Neural cell (in vitro differentiated cells): ENCODE results near the gene HPRT1. TPM values are rescaled to one million over a fixed set of nuclear protein-coding genes. Genes with fewer than 3 reads are reported as not detected.

Experiments used
- H2AFZ ChIP-seq: fragments of 200-600, 300-800 bp; sonication (generic), shearing (Covaris generic); 2 replicates; pipeline ENCODE4 v1.6.0; 2014; ENCODE audit warnings: low read depth, mild to moderate bottlenecking, antibody characterized with exemption, low read length, moderate library complexity
- H3F3A ChIP-seq: fragments of 200-600 bp; shearing (Covaris generic); 2 replicates; pipeline ENCODE4 v1.6.1; 2016; ENCODE audit warnings: mild to moderate bottlenecking, moderate library complexity, mixed read lengths, antibody characterized with exemption, low read length; ENCODE audit not compliant: insufficient read depth, poor library complexity, severe bottlenecking
- H3K27ac ChIP-seq: fragments of 200-600, 300-800 bp; sonication (generic), shearing (Covaris generic); 2 replicates; pipeline ENCODE4 v1.5.1; 2014; ENCODE audit warnings: mild to moderate bottlenecking, low read length, moderate library complexity
- H3K27me3 ChIP-seq: fragments of 300-800, 200-600 bp; sonication (generic), shearing (Covaris generic); 2 replicates; pipeline ENCODE4 v1.6.0; 2014; ENCODE audit warnings: mild to moderate bottlenecking, low read depth, low read length, moderate library complexity; ENCODE audit not compliant: insufficient read depth
- H3K36me3 ChIP-seq: fragments of 300-800, 200-600 bp; sonication (generic), shearing (Covaris generic); 2 replicates; pipeline ENCODE4 v1.5.1; 2014; ENCODE audit warnings: mild to moderate bottlenecking, antibody characterized with exemption, low read length, moderate library complexity; ENCODE audit not compliant: insufficient read depth
- H3K4me2 ChIP-seq: fragments of 300-800, 200-600 bp; sonication (generic), shearing (Covaris generic); 2 replicates; pipeline ENCODE4 v1.6.0; 2014; ENCODE audit warnings: mild to moderate bottlenecking, low read length
- H3K4me3 ChIP-seq: fragments of 300-800, 200-600 bp; sonication (generic), shearing (Covaris generic); 2 replicates; pipeline ENCODE4 v1.5.1; 2014; ENCODE audit warnings: mild to moderate bottlenecking, low read length, moderate library complexity
- H3K79me2 ChIP-seq: fragments of 200-600 bp; shearing (Covaris generic); replicated peaks from 2 replicates; pipeline ENCODE4 v1.6.0; 2014; ENCODE audit warnings: mild to moderate bottlenecking, low read length, moderate library complexity; ENCODE audit not compliant: insufficient read depth
- H3K9ac ChIP-seq: fragments of 300-800, 200-600 bp; sonication (generic), shearing (Covaris generic); 2 replicates; pipeline ENCODE4 v1.6.1; 2016; ENCODE audit warnings: mild to moderate bottlenecking, low read length, mixed read lengths
- H3K9me2 ChIP-seq: fragments of 200-600 bp; shearing (Covaris generic); 2 replicates; pipeline ENCODE4 v1.6.1; 2016; ENCODE audit warnings: mild to moderate bottlenecking, low read length, mixed read lengths; ENCODE audit not compliant: insufficient read depth
- H3K9me3 ChIP-seq: fragments of 200-600, 300-800 bp; sonication (generic), shearing (Covaris generic); 2 replicates; pipeline ENCODE4 v1.6.1; 2016; ENCODE audit warnings: mild to moderate bottlenecking, mixed run types, low read length, moderate library complexity, mixed read lengths
- H4K20me1 ChIP-seq: fragments of 200-600 bp; shearing (Covaris generic); 2 replicates; pipeline ENCODE4 v1.6.1; 2016; ENCODE audit warnings: mild to moderate bottlenecking, mixed run types; ENCODE audit not compliant: insufficient read depth
- EP300 ChIP-seq: fragments of 450-650 bp; conservative IDR thresholded peaks from 2 replicates; pipeline ENCODE4 v1.6.1; 2014; ENCODE audit warnings: antibody characterized with exemption, mild to moderate bottlenecking, moderate library complexity; ENCODE audit not compliant: poor library complexity, severe bottlenecking
- EZH2 ChIP-seq: fragments of 200-600, 300-800 bp; shearing (Covaris generic), sonication (generic); IDR thresholded peaks from 2 replicates; pipeline ENCODE4 v1.6.1; 2014; ENCODE audit warnings: antibody characterized with exemption, low read length, borderline replicate concordance, mild to moderate bottlenecking; ENCODE audit not compliant: insufficient read depth, poor library complexity, severe bottlenecking
- MXI1 ChIP-seq: fragments of 450-650 bp; conservative IDR thresholded peaks from 2 replicates; pipeline ENCODE4 v1.6.1; 2014; ENCODE audit warnings: antibody characterized with exemption, mild to moderate bottlenecking; ENCODE audit not compliant: poor library complexity, severe bottlenecking
- POLR2AphosphoS5 ChIP-seq: IDR thresholded peaks from 2 replicates; pipeline ENCODE4 v1.6.1; 2012
- RAD21 ChIP-seq: fragments of 450-650 bp; conservative IDR thresholded peaks from 2 replicates; pipeline ENCODE4 v1.6.1; 2014; ENCODE audit warnings: antibody characterized with exemption, mild to moderate bottlenecking, moderate library complexity
- SMC3 ChIP-seq: fragments of 450-650 bp; conservative IDR thresholded peaks from 2 replicates; pipeline ENCODE4 v1.6.1; 2014; ENCODE audit warnings: antibody characterized with exemption, mild to moderate bottlenecking, moderate library complexity; ENCODE audit not compliant: poor library complexity
- TAF1 ChIP-seq: IDR thresholded peaks from 2 replicates; pipeline ENCODE4 v1.6.1; 2012; ENCODE audit warnings: low read depth
- polyA plus RNA-seq: library from polyadenylated mRNA; depleted of rRNA; stranded (reverse); fragments of >200 nt; gene quantifications from 2 replicates; pipeline ENCODE4 v1.2.3, GENCODE V29; 2014
- TF ChIP-seq, protein P1 (sequence below): IDR thresholded peaks from 2 replicates; pipeline ENCODE4 v1.6.1; 2012; ENCODE audit warnings: borderline replicate concordance
- TF ChIP-seq, protein P2 (sequence below): fragments of 450-650 bp; IDR thresholded peaks from 2 replicates; pipeline ENCODE4 v1.5.1; 2014; ENCODE audit warnings: antibody characterized with exemption, mild to moderate bottlenecking, moderate library complexity; ENCODE audit not compliant: poor library complexity, severe bottlenecking

The HPRT1 gene
- polyA plus RNA-seq, 1 donor from 2014 or later = 10.1 TPM

GRCh38 chrX:134543288-134543687 lies 83.3 kb downstream of the HPRT1 start:
- peaks cover 47% of the 10 kb centered on the region for H3K27me3 ChIP-seq
- H3K36me3 ChIP-seq = no peaks in the 10 kb centered on the region
- H3K9me3 ChIP-seq = no peaks in the 10 kb centered on the region
- H3K9ac ChIP-seq = no peak overlapping the region
- no peaks in the 10 kb centered on the region for H3K9me2 ChIP-seq
- no peak overlapping the region for H3K27ac ChIP-seq
- no peak overlapping the region for H2AFZ ChIP-seq
- TF ChIP-seq EP300 (no peak), TAF1 (no peak), EZH2 (no peak), MXI1 (no peak), RAD21 (no peak), POLR2AphosphoS5 (no peak), SMC3 (no peak)
- TF ChIP-seq, protein P1, sequence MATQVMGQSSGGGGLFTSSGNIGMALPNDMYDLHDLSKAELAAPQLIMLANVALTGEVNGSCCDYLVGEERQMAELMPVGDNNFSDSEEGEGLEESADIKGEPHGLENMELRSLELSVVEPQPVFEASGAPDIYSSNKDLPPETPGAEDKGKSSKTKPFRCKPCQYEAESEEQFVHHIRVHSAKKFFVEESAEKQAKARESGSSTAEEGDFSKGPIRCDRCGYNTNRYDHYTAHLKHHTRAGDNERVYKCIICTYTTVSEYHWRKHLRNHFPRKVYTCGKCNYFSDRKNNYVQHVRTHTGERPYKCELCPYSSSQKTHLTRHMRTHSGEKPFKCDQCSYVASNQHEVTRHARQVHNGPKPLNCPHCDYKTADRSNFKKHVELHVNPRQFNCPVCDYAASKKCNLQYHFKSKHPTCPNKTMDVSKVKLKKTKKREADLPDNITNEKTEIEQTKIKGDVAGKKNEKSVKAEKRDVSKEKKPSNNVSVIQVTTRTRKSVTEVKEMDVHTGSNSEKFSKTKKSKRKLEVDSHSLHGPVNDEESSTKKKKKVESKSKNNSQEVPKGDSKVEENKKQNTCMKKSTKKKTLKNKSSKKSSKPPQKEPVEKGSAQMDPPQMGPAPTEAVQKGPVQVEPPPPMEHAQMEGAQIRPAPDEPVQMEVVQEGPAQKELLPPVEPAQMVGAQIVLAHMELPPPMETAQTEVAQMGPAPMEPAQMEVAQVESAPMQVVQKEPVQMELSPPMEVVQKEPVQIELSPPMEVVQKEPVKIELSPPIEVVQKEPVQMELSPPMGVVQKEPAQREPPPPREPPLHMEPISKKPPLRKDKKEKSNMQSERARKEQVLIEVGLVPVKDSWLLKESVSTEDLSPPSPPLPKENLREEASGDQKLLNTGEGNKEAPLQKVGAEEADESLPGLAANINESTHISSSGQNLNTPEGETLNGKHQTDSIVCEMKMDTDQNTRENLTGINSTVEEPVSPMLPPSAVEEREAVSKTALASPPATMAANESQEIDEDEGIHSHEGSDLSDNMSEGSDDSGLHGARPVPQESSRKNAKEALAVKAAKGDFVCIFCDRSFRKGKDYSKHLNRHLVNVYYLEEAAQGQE = no peak
- TF ChIP-seq, protein P2, sequence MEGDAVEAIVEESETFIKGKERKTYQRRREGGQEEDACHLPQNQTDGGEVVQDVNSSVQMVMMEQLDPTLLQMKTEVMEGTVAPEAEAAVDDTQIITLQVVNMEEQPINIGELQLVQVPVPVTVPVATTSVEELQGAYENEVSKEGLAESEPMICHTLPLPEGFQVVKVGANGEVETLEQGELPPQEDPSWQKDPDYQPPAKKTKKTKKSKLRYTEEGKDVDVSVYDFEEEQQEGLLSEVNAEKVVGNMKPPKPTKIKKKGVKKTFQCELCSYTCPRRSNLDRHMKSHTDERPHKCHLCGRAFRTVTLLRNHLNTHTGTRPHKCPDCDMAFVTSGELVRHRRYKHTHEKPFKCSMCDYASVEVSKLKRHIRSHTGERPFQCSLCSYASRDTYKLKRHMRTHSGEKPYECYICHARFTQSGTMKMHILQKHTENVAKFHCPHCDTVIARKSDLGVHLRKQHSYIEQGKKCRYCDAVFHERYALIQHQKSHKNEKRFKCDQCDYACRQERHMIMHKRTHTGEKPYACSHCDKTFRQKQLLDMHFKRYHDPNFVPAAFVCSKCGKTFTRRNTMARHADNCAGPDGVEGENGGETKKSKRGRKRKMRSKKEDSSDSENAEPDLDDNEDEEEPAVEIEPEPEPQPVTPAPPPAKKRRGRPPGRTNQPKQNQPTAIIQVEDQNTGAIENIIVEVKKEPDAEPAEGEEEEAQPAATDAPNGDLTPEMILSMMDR = no peak
- no peaks in the 10 kb centered on the region for H4K20me1 ChIP-seq
- H3K79me2 ChIP-seq = no peaks in the 10 kb centered on the region
- H3F3A ChIP-seq = no peaks in the 10 kb centered on the region
- H3K4me2 ChIP-seq = no peak overlapping the region
- no peak overlapping the region for H3K4me3 ChIP-seq

DNA sequence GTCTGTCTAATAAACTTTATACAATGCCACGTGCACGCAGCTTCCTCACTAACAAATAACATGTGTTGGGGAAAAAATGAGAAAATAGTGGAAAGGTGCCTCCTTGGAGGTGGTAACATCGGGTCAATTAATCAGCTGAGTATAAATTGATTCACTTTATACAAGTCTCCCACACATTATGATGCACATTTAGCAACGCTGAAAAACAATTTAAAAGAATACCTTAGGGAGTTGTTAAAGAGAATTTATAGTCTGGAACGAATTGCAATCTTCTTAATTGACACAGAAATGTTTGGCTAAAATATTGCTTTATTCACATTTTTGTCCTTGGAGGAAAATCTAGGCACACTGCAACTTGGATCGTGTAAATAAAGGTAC lies 84.2 kb downstream of the HPRT1 start:
- Histone ChIP-seq H3K27me3 (peaks cover 55% of the 10 kb centered on the region), H3F3A (no peaks in the 10 kb centered on the region), H2AFZ (no peak overlapping the region), H3K79me2 (no peaks in the 10 kb centered on the region), H3K4me3 (no peak overlapping the region), H4K20me1 (no peaks in the 10 kb centered on the region), H3K27ac (no peak overlapping the region), H3K4me2 (no peak overlapping the region), H3K9ac (no peak overlapping the region), H3K36me3 (no peaks in the 10 kb centered on the region), H3K9me2 (no peaks in the 10 kb centered on the region), H3K9me3 (no peaks in the 10 kb centered on the region)
- no peak for TF ChIP-seq EP300
- TF ChIP-seq SMC3 = no peak
- TF ChIP-seq, protein P1 = no peak
- no peak for TF ChIP-seq EZH2
- TF ChIP-seq RAD21 = no peak
- TF ChIP-seq TAF1 = no peak
- no peak for TF ChIP-seq MXI1
- TF ChIP-seq POLR2AphosphoS5 = no peak
- TF ChIP-seq, protein P2 = no peak
